Activated T-helper 2 cell treated with anti-CD3 and anti-CD28 coated beads, Interferon-gamma antibody, Interleukin-2, Interleukin-4, amounts not matched to agents 10 μg/mL and 5 μg/mL and 100 μg/mL, durations not matched to agents 14 hours and 24 hours and 36 hours (primary cell): Measurements from ENCODE around the gene ADD1. TPM values are rescaled to one million over a fixed set of nuclear protein-coding genes. Genes with fewer than 3 reads are reported as not detected.

Experiments used
- DNase-seq: peaks from one replicate; pipeline ENCODE4 v3.0.0; 2021; ENCODE audit warnings: low spot score
- H3K27ac Mint-ChIP-seq: one replicate; pipeline ENCODE4 v1.8.0; 2021; ENCODE audit warnings: mixed read lengths
- H3K27me3 Mint-ChIP-seq: one replicate; pipeline ENCODE4 v1.8.0; 2021; ENCODE audit warnings: low read depth, mixed read lengths
- H3K36me3 Mint-ChIP-seq: one replicate; pipeline ENCODE4 v1.8.0; 2021; ENCODE audit warnings: low read depth, mixed read lengths
- H3K4me1 Mint-ChIP-seq: one replicate; pipeline ENCODE4 v1.8.0; 2021; ENCODE audit warnings: low read depth, mixed read lengths
- H3K4me3 Mint-ChIP-seq: one replicate; pipeline ENCODE4 v1.8.0; 2021; ENCODE audit warnings: low read depth, mild to moderate bottlenecking, moderate library complexity, mixed read lengths
- H3K9me3 Mint-ChIP-seq: one replicate; pipeline ENCODE4 v1.8.0; 2021; ENCODE audit warnings: mixed read lengths
- intact Hi-C: fragments of 100-400 bp; cut with micrococcal nuclease; formaldehyde crosslinking; loops from one replicate; pipeline ENCODE4 v1.15.1; 2023
- total RNA-seq: library from RNA; stranded (reverse); gene quantifications from 2 replicates; pipeline ENCODE4 v1.2.3, GENCODE V29; 2022

ADD1 gene
- total RNA-seq, 1 donor from 2014 or later = 242 TPM

DNA sequence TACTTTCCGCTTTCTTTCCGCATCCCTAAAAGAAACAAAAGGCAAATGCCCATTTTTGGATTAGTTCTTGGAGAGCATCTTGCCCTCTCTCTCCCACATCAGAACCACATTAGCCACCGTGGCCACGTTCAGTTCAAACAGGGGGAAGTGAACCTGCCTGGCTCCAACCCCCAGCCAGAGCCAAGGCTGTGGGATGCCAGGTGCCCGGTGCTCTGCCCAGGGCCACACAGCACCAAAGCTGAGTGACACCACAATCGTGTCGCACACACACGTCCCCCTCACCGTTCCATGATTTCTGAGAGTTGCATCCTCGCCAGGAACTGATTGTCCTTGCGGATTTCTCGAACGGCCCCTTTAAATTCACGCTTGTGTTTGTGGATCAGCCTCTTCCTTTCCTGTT, 95.3 kb downstream of the ADD1 start:
- intact Hi-C loops = loop anchor here (5.0 kb wide), 3 partner anchors 97 to 677 kb away; partner anchors contain the start of genes ADD1 and MXD4
- no peaks in the 10 kb centered on the region for H3K9me3 Mint-ChIP-seq
- no peak overlapping the region for H3K4me3 Mint-ChIP-seq
- peak overlapping the region; percentile 78 for H3K27ac Mint-ChIP-seq
- H3K36me3 Mint-ChIP-seq = peaks cover 77% of the 10 kb centered on the region
- peaks cover 38% of the 10 kb centered on the region for H3K4me1 Mint-ChIP-seq
- DNase-seq = no peak
- no peaks in the 10 kb centered on the region for H3K27me3 Mint-ChIP-seq

DNA sequence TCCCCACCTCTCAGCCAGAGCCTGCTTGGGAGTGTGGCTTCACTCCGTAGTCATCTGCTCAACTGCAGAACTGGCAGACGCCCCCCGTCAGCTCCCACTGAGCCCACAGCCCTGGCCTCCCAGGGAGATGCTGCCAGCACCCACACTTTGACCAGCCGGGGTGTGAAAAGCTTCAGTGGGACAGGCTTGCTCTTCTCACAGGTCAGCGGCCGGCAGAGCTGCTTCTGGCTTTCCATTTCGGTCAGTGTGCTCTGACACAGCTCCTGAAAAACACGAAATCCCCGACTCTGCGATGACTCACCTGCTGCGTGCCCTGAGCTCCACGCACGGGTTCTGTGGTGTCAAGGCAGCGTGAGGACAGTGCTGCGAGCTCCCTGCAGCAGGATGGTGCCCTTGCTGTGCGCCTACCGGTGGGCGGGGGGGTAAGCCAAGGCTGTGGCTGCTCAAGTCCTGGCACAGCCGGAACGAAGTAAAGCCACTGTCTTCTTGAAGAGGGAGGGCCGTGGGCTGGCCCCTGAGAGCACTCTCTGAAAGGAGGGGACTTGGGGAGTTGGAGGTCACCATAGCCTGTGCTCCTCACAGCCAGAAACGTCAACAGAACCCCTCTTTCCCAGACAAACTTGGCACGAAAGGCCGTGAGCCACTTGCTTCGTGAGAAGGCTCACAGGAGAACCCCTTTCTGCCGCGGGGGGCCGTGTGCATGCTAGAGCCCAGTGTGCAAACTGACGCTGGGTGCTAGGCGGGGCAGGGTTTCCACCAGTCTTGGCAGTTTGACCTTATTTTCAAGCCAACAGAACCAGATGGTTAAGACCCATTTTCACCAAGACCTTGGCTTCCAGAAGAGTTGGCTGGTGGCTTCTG, 96.0 kb downstream of the ADD1 start:
- intact Hi-C loops = loop anchor here (5.0 kb wide), 3 partner anchors 97 to 677 kb away; partner anchors contain the start of genes ADD1 and MXD4
- Mint-ChIP-seq H3K27ac (peak overlapping the region; percentile 78), H3K4me1 (peaks cover 41% of the 10 kb centered on the region), H3K27me3 (no peaks in the 10 kb centered on the region), H3K4me3 (peak overlapping the region; percentile 8), H3K36me3 (peaks cover 84% of the 10 kb centered on the region), H3K9me3 (no peaks in the 10 kb centered on the region)
- DNase-seq = no peak

DNA sequence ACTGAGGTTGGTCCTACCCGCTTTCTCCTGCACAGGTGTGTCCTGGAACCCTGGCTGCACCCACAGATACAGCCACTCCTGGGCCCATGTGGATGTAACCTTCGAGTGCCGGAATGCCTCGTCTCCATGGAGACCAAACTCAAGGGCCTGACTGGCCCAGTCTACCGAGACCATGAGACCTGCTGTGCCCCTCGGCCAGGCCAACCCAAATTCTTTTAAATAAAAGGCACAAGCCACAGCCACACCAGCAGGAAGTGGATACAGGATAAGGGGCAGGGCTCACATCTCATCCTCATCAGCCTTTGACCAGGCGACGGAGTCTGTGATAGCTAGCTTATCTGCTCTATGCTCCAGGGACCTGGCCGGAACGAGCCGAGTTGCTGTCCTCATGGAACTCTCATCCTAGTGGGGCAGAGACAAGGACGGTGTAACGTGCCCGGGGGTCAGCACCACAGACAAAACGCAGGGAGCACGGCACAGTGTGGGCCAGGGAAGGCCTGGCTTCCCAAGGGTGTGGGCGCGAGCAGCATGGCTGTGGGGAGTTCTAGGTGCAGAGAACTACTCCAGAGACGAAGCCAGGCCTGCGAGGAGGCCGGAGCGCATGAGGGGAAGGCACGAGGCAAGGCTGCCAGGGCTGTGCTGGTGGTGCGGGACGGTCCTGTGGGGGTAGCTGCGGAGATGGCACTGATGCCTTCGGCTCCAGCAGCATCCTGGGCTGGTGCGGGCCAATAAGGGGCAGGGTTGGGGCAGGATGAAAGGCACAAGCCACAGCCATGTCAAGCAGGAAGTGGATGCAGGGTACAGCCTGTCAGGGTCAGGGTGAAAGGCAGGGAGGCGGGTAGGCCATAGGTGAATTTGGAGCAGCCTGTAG, 96.9 kb downstream of the ADD1 start:
- intact Hi-C loops = no loop called here
- peaks cover 44% of the 10 kb centered on the region for H3K4me1 Mint-ChIP-seq
- H3K36me3 Mint-ChIP-seq = peaks cover 91% of the 10 kb centered on the region
- no peaks in the 10 kb centered on the region for H3K9me3 Mint-ChIP-seq
- no peaks in the 10 kb centered on the region for H3K27me3 Mint-ChIP-seq
- no peak for DNase-seq
- H3K27ac Mint-ChIP-seq = no peak overlapping the region
- H3K4me3 Mint-ChIP-seq = no peak overlapping the region

DNA sequence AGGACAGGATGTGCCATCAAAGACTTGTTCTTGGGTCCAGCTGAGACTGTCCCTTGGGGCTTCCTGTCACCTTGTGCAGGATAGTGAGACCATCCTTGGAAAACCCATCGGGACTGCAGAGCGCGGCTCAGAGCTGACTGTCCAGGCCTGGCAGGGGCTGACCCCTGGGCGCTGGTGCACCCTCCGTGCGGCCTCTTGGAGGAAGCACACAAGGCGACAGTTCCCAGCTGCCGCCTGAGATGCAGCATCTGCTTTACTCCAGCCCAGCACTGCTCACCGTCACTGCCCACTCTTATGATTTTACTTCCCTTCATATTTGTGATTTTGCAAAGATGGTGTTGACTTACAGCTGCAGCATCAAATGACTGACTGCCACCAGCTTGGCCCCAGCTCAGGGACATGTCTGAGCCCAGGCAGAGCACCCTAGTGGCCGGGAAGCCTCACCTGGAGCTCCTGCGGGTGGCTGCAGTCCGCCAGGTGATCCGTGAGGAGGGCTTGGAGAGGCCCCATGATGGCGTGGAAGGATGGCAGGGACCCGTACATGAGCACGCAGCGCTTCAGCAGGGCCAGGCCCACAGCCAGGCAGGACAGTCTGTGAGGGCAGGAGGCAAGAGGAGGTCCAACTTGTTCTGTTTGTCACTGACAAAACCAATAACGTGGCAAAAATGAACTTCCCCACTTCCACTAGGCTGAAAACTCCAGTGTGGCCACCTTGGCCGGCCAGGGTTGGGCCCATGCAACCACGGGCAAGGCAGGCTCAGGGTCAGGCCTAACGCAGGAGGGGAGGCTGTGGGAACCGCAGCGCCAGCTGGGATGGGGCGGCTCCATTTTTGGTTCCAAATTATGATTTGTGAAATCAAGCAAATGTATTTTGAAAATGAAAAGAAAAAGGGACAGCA, 97.7 kb downstream of the ADD1 start:
- intact Hi-C loops = no loop called here
- Mint-ChIP-seq H3K36me3 (peaks cover 91% of the 10 kb centered on the region), H3K27me3 (no peaks in the 10 kb centered on the region), H3K9me3 (no peaks in the 10 kb centered on the region), H3K4me1 (peaks cover 36% of the 10 kb centered on the region), H3K27ac (no peak overlapping the region), H3K4me3 (no peak overlapping the region)
- DNase-seq = no peak

DNA sequence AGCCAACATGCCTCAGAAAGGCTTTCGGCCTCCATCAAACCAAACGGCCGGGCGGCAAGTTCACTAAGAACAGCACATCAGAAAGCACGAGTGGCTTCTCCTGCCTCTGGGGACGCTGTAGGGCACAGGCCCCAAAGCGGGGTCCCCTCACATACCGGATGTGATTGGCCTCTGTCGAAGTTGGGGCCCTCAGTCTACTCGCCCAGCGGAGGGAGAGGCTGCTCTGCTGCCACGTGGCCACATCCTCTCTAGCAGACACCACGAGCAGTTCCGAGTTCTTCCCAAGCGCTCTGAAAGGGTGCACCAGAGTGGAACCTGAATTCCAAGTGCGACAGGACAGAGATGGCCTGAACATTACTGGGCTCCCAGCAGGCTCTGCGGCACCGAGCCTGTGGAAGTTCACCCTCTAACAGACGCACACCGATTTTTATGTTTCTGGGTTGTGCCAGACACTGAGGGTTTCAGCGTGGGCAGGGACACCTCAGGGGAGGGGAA, 98.4 kb downstream of the ADD1 start:
- Mint-ChIP-seq H3K27me3 (no peaks in the 10 kb centered on the region), H3K4me3 (no peak overlapping the region), H3K9me3 (no peaks in the 10 kb centered on the region), H3K27ac (peak overlapping the region; percentile 84), H3K4me1 (peaks cover 29% of the 10 kb centered on the region), H3K36me3 (peaks cover 90% of the 10 kb centered on the region)
- intact Hi-C loops = no loop called here
- no peak for DNase-seq

DNA sequence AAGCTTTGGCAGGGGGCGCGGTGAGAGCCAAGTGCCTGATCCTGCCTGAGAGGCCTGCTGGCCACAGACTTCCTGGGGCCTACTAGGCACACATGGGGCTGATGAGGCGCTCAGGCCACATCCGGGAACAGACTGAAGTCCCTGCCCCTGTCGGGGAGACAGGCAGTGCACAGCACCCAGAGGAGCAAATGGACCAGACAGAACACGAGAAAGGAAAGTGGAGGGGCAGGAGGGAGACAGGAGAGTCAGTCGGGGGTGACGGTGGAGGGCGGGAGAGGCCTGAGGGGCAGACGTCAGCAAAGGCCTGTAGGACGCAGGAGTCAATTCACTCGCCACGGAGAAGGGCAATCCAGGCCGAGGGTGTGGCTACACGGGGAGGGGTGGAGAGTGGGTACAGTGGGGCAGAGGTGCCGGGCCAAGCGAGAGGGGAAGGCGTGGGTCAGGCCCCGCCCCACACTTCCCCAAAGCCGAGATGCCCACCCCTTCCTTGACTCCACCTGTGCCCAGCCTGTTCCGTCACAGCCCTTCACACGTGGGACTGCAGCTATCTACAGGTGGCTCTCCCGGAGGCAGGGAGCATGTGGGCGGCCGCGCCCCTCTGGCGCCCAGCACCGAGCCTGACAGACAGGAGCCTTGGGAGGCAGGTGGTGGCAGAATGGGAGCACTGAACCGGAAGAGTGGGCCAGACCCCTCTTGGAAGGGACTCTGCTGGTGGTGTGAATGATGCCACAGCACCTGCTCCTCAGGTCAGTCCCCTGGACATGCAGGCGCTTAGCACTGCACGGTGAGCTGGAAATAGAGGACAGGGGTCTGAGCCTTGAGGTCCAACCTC, 99.1 kb downstream of the ADD1 start:
- DNase-seq = no peak
- no peak overlapping the region for H3K4me3 Mint-ChIP-seq
- H3K27me3 Mint-ChIP-seq = no peaks in the 10 kb centered on the region
- peaks cover 90% of the 10 kb centered on the region for H3K36me3 Mint-ChIP-seq
- intact Hi-C loops = no loop called here
- peaks cover 23% of the 10 kb centered on the region for H3K4me1 Mint-ChIP-seq
- no peaks in the 10 kb centered on the region for H3K9me3 Mint-ChIP-seq
- H3K27ac Mint-ChIP-seq = peak overlapping the region; percentile 84

DNA sequence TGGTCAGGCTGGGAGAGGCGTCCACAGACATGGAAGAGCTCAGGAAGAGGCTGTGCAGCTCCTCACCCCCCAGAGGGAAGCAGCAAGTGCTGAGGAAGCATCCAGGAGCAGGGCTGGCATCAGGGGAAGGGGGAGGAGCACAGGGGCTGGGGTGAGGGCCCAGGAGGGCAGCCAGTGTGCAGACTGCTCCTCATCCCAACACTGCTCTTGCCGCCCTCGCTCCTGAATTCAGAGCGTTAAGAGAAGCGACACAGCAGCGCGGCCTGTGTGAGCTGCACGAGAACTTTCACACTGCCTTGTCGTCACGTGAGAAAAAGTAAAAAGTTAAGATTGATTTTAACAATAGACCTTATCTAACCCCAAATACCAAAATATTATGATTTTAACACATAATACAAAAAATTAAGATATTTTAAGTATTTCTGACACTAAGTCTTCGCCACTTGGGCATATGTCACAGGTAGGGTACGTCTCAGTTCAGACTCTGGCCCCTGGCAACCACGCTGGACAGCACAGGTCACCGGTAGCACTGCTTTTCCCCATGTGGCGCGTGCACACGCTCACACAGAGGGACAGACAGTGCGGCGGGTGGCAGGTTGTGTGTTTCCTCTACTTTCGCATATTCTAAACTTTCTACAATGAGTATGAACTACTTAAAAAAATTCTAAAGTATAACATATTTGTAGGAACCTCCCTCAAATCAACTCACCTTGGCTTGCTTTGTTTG, 99.9 kb downstream of the ADD1 start:
- H3K36me3 Mint-ChIP-seq = peaks cover 89% of the 10 kb centered on the region
- intact Hi-C loops = no loop called here
- H3K27me3 Mint-ChIP-seq = no peaks in the 10 kb centered on the region
- H3K27ac Mint-ChIP-seq = no peak overlapping the region
- H3K9me3 Mint-ChIP-seq = no peaks in the 10 kb centered on the region
- DNase-seq = no peak
- peaks cover 21% of the 10 kb centered on the region for H3K4me1 Mint-ChIP-seq
- no peak overlapping the region for H3K4me3 Mint-ChIP-seq

DNA sequence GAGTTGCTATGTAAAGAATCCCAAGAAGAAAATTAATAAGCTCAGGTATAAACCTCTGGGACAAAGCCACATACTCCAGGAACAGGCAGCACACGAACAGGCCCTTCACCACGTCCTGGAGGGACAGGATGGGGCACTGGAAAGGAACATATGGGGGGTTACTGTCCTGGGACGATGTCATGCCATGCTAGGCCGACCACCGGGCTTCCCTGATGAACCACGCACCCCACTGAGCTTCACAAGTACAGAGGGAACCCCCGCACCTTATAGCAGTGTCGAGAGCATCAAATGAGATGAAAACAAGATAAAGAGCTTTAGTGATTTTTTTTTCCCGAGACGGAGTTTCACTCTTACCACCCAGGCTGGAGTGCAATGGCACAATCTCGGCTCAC, 100.4 kb downstream of the ADD1 start:
- no peaks in the 10 kb centered on the region for H3K27me3 Mint-ChIP-seq
- peaks cover 17% of the 10 kb centered on the region for H3K4me1 Mint-ChIP-seq
- no peak for DNase-seq
- no peaks in the 10 kb centered on the region for H3K9me3 Mint-ChIP-seq
- peaks cover 89% of the 10 kb centered on the region for H3K36me3 Mint-ChIP-seq
- H3K27ac Mint-ChIP-seq = no peak overlapping the region
- peak overlapping the region; percentile 5 for H3K4me3 Mint-ChIP-seq
- intact Hi-C loops = no loop called here

DNA sequence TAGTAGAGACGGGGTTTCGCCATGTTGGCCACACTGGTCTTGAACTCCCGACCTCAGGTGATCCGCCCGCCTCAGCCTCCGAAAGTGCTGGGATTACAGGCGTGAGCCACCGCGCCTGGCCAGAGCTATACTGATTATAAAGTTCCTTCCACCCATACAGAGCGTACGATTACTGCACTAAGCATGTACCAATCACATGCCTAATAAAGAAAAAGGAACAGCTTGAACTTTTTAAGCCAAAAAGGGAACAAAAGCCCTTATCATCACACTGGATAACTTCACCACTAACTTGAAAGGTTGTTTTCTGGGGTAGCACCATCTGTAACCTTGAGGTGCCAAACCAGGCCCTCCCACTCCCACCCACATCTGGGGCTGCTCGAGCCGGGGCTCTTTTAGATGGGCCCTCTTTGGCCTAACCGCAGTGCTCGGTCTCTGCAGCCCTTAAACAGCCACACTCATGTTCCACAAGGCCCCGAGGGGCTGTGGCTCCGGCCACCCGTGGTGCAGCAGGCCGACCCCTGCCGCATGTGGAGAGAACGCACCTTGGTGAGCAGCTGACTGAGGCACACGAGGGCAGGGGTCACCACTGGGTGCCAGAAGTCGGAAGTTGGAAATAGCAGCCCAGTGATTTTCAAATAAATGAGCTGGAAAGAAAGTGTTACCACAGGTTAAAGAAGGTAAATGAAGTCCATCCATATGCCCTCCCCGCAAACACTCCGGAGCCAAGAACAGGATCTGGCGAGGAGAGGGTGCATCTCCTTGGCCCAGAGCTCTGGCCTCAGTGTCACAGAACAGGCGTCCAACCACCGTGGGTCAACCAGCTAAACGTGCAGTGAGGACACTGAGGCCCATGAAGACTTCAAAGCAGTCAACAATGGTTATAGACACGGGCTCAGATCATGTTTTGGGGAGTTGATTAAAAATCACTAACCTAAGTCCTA, 101.2 kb downstream of the ADD1 start:
- H3K4me3 Mint-ChIP-seq = no peak overlapping the region
- H3K36me3 Mint-ChIP-seq = peaks cover 89% of the 10 kb centered on the region
- no peak overlapping the region for H3K27ac Mint-ChIP-seq
- no peak for DNase-seq
- intact Hi-C loops = no loop called here
- no peaks in the 10 kb centered on the region for H3K9me3 Mint-ChIP-seq
- peaks cover 13% of the 10 kb centered on the region for H3K4me1 Mint-ChIP-seq
- H3K27me3 Mint-ChIP-seq = no peaks in the 10 kb centered on the region
